CD14-positive monocyte (primary cell): ENCODE measurements around the gene ANKRD55. TPM values are rescaled to one million over a fixed set of nuclear protein-coding genes. Genes with fewer than 3 reads are reported as not detected.

ENCODE experiments used
- DNase-seq, 3 donors: peaks; one replicate each; pipeline ENCODE4 v3.0.0-alpha.2; 2011 to 2022
- H2AFZ ChIP-seq: 2 replicates; pipeline ENCODE4 v1.6.0; 2012; ENCODE audit warnings: mild to moderate bottlenecking, low read depth, low read length, inconsistent platforms; ENCODE audit not compliant: insufficient read depth, poor library complexity, severe bottlenecking
- H3K27ac ChIP-seq, 2 donors: 1 replicate in 1 of 2; 2 replicates in 1 of 2; pipeline ENCODE4 v1.5.1; 2012 to 2013; ENCODE audit warnings: low read length in 2 of 2, control low read depth in 1 of 2, inconsistent platforms in 1 of 2, low read depth in 1 of 2, mild to moderate bottlenecking in 1 of 2
- H3K27me3 ChIP-seq, 2 donors: one replicate each; pipeline versions ENCODE4 v1.6.0 to v1.6.1; 2011 to 2013; ENCODE audit warnings: low read length in 2 of 2; ENCODE audit not compliant: control insufficient read depth in 2 of 2, insufficient read depth in 2 of 2
- H3K36me3 ChIP-seq, 2 donors: replicated peaks in 1 of 2; 1 replicate in 1 of 2; 2 replicates in 1 of 2; pipeline versions ENCODE4 v1.5.1 to v1.6.1; 2012 to 2013; ENCODE audit warnings: low read length in 2 of 2, control low read depth in 1 of 2, inconsistent platforms in 1 of 2, mild to moderate bottlenecking in 1 of 2; ENCODE audit not compliant: insufficient read depth in 2 of 2, control insufficient read depth in 1 of 2
- H3K4me1 ChIP-seq, 2 donors: 1 replicate in 1 of 2; 2 replicates in 1 of 2; pipeline versions ENCODE4 v1.5.1 to v1.6.1; 2012 to 2013; ENCODE audit warnings: low read length in 2 of 2, control low read depth in 1 of 2, inconsistent platforms in 1 of 2, mild to moderate bottlenecking in 1 of 2, moderate library complexity in 1 of 2; ENCODE audit not compliant: insufficient read depth in 2 of 2, control insufficient read depth in 1 of 2
- H3K4me2 ChIP-seq: replicated peaks from 2 replicates; pipeline ENCODE3; 2012; ENCODE audit warnings: low read length, moderate library complexity, mild to moderate bottlenecking; ENCODE audit not compliant: poor library complexity, severe bottlenecking; ENCODE audit errors: extremely low read depth
- H3K4me3 ChIP-seq, 3 experiments: fragments of 200-600 bp in 1 of 3; sonication (generic) in 1 of 3; replicated peaks in 1 of 3; 1 replicate in 2 of 3; 2 replicates in 1 of 3; pipeline ENCODE4 v1.5.1; 2011 to 2013; ENCODE audit warnings: low read length in 3 of 3, mild to moderate bottlenecking in 3 of 3, control low read depth in 2 of 3, low read depth in 2 of 3, inconsistent platforms in 1 of 3, moderate library complexity in 1 of 3
- H3K79me2 ChIP-seq: 2 replicates; pipeline ENCODE4 v1.6.0; 2012; ENCODE audit warnings: mild to moderate bottlenecking, control low read depth, inconsistent platforms, low read length, moderate library complexity; ENCODE audit not compliant: insufficient read depth
- H3K9ac ChIP-seq: 2 replicates; pipeline ENCODE4 v1.6.0; 2017; ENCODE audit warnings: low read length, mild to moderate bottlenecking; ENCODE audit not compliant: insufficient read depth, poor library complexity, severe bottlenecking
- H3K9me3 ChIP-seq, 2 donors: replicated peaks in 1 of 2; 1 replicate in 1 of 2; 2 replicates in 1 of 2; pipeline versions ENCODE4 v1.5.1 to v1.6.1; 2012 to 2013; ENCODE audit warnings: low read length in 2 of 2, control low read depth in 1 of 2; ENCODE audit not compliant: control insufficient read depth in 1 of 2, insufficient read depth in 1 of 2
- H4K20me1 ChIP-seq: 2 replicates; pipeline ENCODE4 v1.6.0; 2012; ENCODE audit warnings: mild to moderate bottlenecking, low read length, control low read depth, moderate library complexity; ENCODE audit not compliant: insufficient read depth
- H3K27ac Mint-ChIP-seq, 7 donors: one replicate each; pipeline ENCODE4 v1.8.0; 2020; ENCODE audit warnings: mild to moderate bottlenecking in 7 of 7, mixed read lengths in 7 of 7, moderate library complexity in 6 of 7, inconsistent platforms in 2 of 7
- H3K27me3 Mint-ChIP-seq, 3 donors: one replicate each; pipeline ENCODE4 v1.8.0; 2021 to 2022; ENCODE audit warnings: low read depth in 3 of 3, mild to moderate bottlenecking in 3 of 3, mixed read lengths in 3 of 3, moderate library complexity in 3 of 3, inconsistent platforms in 1 of 3
- H3K36me3 Mint-ChIP-seq, 2 donors: one replicate each; pipeline ENCODE4 v1.8.0; 2020; ENCODE audit warnings: mixed read lengths in 2 of 2, inconsistent platforms in 1 of 2, mild to moderate bottlenecking in 1 of 2
- H3K4me1 Mint-ChIP-seq: one replicate; pipeline ENCODE4 v1.8.0; 2020; ENCODE audit warnings: mild to moderate bottlenecking, mixed read lengths
- H3K4me3 Mint-ChIP-seq, 2 donors: one replicate each; pipeline ENCODE4 v1.8.0; 2020; ENCODE audit warnings: mild to moderate bottlenecking in 2 of 2, mixed read lengths in 2 of 2, moderate library complexity in 1 of 2
- H3K9me3 Mint-ChIP-seq, 7 donors: one replicate each; pipeline ENCODE4 v1.8.0; 2020 to 2022; ENCODE audit warnings: mixed read lengths in 7 of 7, mild to moderate bottlenecking in 6 of 7, moderate library complexity in 6 of 7, inconsistent platforms in 2 of 7
- CTCF ChIP-seq: fragments of 200-600 bp; IDR thresholded peaks from one replicate; pipeline ENCODE4 v1.8.0; 2022; ENCODE audit warnings: antibody characterized with exemption, mild to moderate bottlenecking
- WGBS: methylation state at CpG from one replicate; pipeline ENCODE4 v1.1.5; 2013; ENCODE audit warnings: missing lambda C conversion rate; ENCODE audit not compliant: insufficient coverage; 5-methylcytosine and 5-hydroxymethylcytosine counted together
- intact Hi-C, 2 donors: fragments of 100-400 bp; cut with micrococcal nuclease; formaldehyde crosslinking; loops; one replicate each; pipeline versions ENCODE4 v1.15.0 to v1.15.1; 2023
- polyA plus RNA-seq, 3 donors: library from polyadenylated mRNA; depleted of rRNA in 1 of 3; unstranded in 2 of 3; stranded (reverse) in 1 of 3; fragments of 300-500 nt in 2 of 3; fragments of >200 nt in 1 of 3; fragmentation: Illumina TruSeq in 2 of 3; gene quantifications; 1 replicate in 2 of 3; 2 replicates in 1 of 3; pipeline ENCODE4 v1.2.3, GENCODE V29; 2012 to 2021
- small RNA-seq: library from RNA; depleted of rRNA; stranded (forward); fragments of <200 nt; gene quantifications from one replicate; pipeline ENCODE3, GENCODE V24; 2012; ENCODE audit warnings: low read depth; ENCODE audit not compliant: insufficient read length

Gene ANKRD55
- polyA plus RNA-seq, 3 donors, result 0.20 to 0.55 (median 0.28) TPM

- H3K27ac Mint-ChIP-seq, result peak overlapping the region in 6 of 7 donors; percentile 61 to 91 (median 80)
- Histone ChIP-seq H3K4me1 (peaks cover 16 to 21% of the 10 kb centered on the region in 2 donors), H3K79me2 (no peaks in the 10 kb centered on the region), H3K27me3 (no peaks in the 10 kb centered on the region), H3K4me3 (peak overlapping the region in 1 of 3 experiments; percentile 1), H4K20me1 (no peaks in the 10 kb centered on the region), H3K4me2 (peak overlapping the region; percentile 35), H2AFZ (peak overlapping the region; percentile 50), H3K9me3 (peaks cover 0 to 5% of the 10 kb centered on the region in 2 donors), H3K36me3 (no peaks in the 10 kb centered on the region), H3K27ac (peak overlapping the region in 1 of 2 donors; percentile 50), H3K9ac (peak overlapping the region; percentile 6)
- TF ChIP-seq CTCF, result no peak
- peak overlapping the region in 1 of 2 donors; percentile 86 for H3K4me3 Mint-ChIP-seq
- H3K9me3 Mint-ChIP-seq, result peaks cover 0 to 1% (median under 1%) of the 10 kb centered on the region in 7 donors
- no peak for DNase-seq
- H3K4me1 Mint-ChIP-seq, result peaks cover 30% of the 10 kb centered on the region
- no peaks in the 10 kb centered on the region for H3K27me3 Mint-ChIP-seq
- peaks cover 0 to 1% of the 10 kb centered on the region in 2 donors for H3K36me3 Mint-ChIP-seq
- no CpG with 5 or more reads among the region's 1 CpG for WGBS
- intact Hi-C loops, result no loop called here
Measured at GRCh38 chr5:56050551-56051255, 182.4 kb downstream of the ANKRD55 start.

Small RNA genes lying within 50 kb of the gene (small RNA-seq; reads per million reads assigned to genes)
- gene RNA5SP184 (not detected), gene RNA5SP185 (0.71 reads per million), gene RNU6-299P (not detected)

Other genes with a start within 250 kb of the ANKRD55 start
- 10 to 100 TPM; 22.1 to 28.7 (median 25.7) TPM for gene IL6ST, start 238.4 kb downstream of the ANKRD55 start, polyA plus RNA-seq